ENCODE results near the gene RAD51D. TPM values are rescaled to one million over a fixed set of nuclear protein-coding genes. Genes with fewer than 3 reads are reported as not detected.
"Not testable (repeated sequence)": the region's sequence is repeated elsewhere in the genome, so short reads cannot be mapped to it uniquely, and the experiment has no call there.

Gene RAD51D
- total RNA-seq, 6 experiments from 2014 or later: 3.9 to 5.5 (median 4.3) TPM

GRCh38 chr17:35121315-35121714, 1.7 kb upstream of the RAD51D start, which contains the start of gene FNDC8:
Gene FNDC8 (plus strand): TSS chr17:35121615. CDS start chr17:35121694, 79 bp downstream.
- H3K4me3 ChIP-seq: no peak within 1 kb of the TSS
- no peak for DNase-seq

GRCh38 chr17:35117984-35118383, 1.7 kb downstream of the RAD51D start:
- no peaks in the 10 kb centered on the region for H3K9me3 ChIP-seq
- H3K4me3 ChIP-seq: no peak overlapping the region
- no peaks in the 10 kb centered on the region for H3K27me3 ChIP-seq
- peak in 2 of 4 donors; percentile 12 to 55 for ATAC-seq
- no peak for DNase-seq
- peaks cover 0 to 9% (median 4%) of the 10 kb centered on the region in 4 donors for H3K4me1 ChIP-seq
- no peak overlapping the region for H3K27ac ChIP-seq
- H3K36me3 ChIP-seq: no peaks in the 10 kb centered on the region
- intact Hi-C loops (cut with DNase I): loop anchor here in 1 of 2 donors (10.0 kb wide), 1 partner anchor 123 kb away; no protein-coding TSS in a partner anchor
- TF ChIP-seq POLR2A (IDR thresholded peaks at IDR 0.05) (no peak), CTCF (IDR thresholded peaks at IDR 0.05) (peak; percentile 20 to 38 (median 34))

More at GRCh38 chr17:35121315-35121714, 1.7 kb upstream of the RAD51D start, which contains the start of gene FNDC8:
- 90% methylated on average over 2 of the region's 3 CpGs for WGBS (ENCODE audit: insufficient coverage, low coverage, low lambda C conversion rate, missing lambda C conversion rate)
- intact Hi-C loops (cut with DNase I): loop anchor here in 1 of 2 donors (10.0 kb wide), 2 partner anchors 577 to 697 kb away; no protein-coding TSS in a partner anchor
- ATAC-seq: no peak
- Histone ChIP-seq H3K36me3 (no peaks in the 10 kb centered on the region), H3K9me3 (no peaks in the 10 kb centered on the region), H3K27ac (no peak within 1 kb of the TSS), H3K27me3 (no peaks in the 10 kb centered on the region), H3K4me1 (peaks cover 0 to 9% (median 4%) of the 10 kb centered on the region in 4 donors)
- TF ChIP-seq CTCF (IDR thresholded peaks at IDR 0.05): no peak
- no peak for TF ChIP-seq POLR2A (IDR thresholded peaks at IDR 0.05)

- H3K9me3 ChIP-seq: no peaks in the 10 kb centered on the region
- no peak overlapping the region for H3K27ac ChIP-seq
- 56% methylated on average over 1 of the region's 12 CpGs for WGBS (ENCODE audit: insufficient coverage, low coverage, low lambda C conversion rate, missing lambda C conversion rate)
- no peaks in the 10 kb centered on the region for H3K36me3 ChIP-seq
- intact Hi-C loops (cut with DNase I): loop anchor here in 1 of 2 donors (10.0 kb wide), 1 partner anchor 122 kb away; no protein-coding TSS in a partner anchor
- ATAC-seq: no peak
- no peak for DNase-seq
- H3K4me1 ChIP-seq: peaks cover 0 to 9% (median 4%) of the 10 kb centered on the region in 4 donors
- no peaks in the 10 kb centered on the region for H3K27me3 ChIP-seq
- H3K4me3 ChIP-seq: no peak overlapping the region
- TF ChIP-seq CTCF (IDR thresholded peaks at IDR 0.05) (no peak), POLR2A (IDR thresholded peaks at IDR 0.05) (no peak)
Observed at GRCh38 chr17:35116845-35117244, 2.8 kb downstream of the RAD51D start.

GRCh38 chr17:35110791-35111190, 8.9 kb downstream of the RAD51D start:
- H3K36me3 ChIP-seq, H3K27ac ChIP-seq, ATAC-seq, H3K4me1 ChIP-seq, H3K27me3 ChIP-seq, H3K4me3 ChIP-seq, DNase-seq, H3K9me3 ChIP-seq: not testable (repeated sequence)
- WGBS (ENCODE audit: insufficient coverage, low coverage, low lambda C conversion rate, missing lambda C conversion rate): 100% methylated on average over 3 of the region's 17 CpGs
- intact Hi-C loops (cut with DNase I): loop anchor here in 1 of 2 donors (10.0 kb wide), 1 partner anchor 116 kb away; no protein-coding TSS in a partner anchor

GRCh38 chr17:35104844-35105450, 14.7 kb downstream of the RAD51D start:
- ATAC-seq: no peak
- no peaks in the 10 kb centered on the region for H3K4me1 ChIP-seq
- intact Hi-C loops (cut with DNase I): no loop called here
- no peaks in the 10 kb centered on the region for H3K9me3 ChIP-seq
- TF ChIP-seq POLR2A (IDR thresholded peaks at IDR 0.05) (no peak), CTCF (IDR thresholded peaks at IDR 0.05) (no peak)
- H3K36me3 ChIP-seq: peaks cover 0 to 10% (median 2%) of the 10 kb centered on the region in 4 donors
- WGBS (ENCODE audit: insufficient coverage, low coverage, low lambda C conversion rate, missing lambda C conversion rate): 100% methylated on average over 4 of the region's 5 CpGs
- H3K4me3 ChIP-seq: no peak overlapping the region
- H3K27ac ChIP-seq: no peak overlapping the region
- no peaks in the 10 kb centered on the region for H3K27me3 ChIP-seq
- no peak for DNase-seq
